HG03066 (cell line): ENCODE measurements around the gene NTM.

Experiments
- ATAC-seq: cut with Tn5 transposase; IDR thresholded peaks from one replicate; pipeline ENCODE4 v1.9.1; 2021; ENCODE audit warnings: low read depth; ENCODE audit not compliant: unreplicated experiment

NTM gene

DNA sequence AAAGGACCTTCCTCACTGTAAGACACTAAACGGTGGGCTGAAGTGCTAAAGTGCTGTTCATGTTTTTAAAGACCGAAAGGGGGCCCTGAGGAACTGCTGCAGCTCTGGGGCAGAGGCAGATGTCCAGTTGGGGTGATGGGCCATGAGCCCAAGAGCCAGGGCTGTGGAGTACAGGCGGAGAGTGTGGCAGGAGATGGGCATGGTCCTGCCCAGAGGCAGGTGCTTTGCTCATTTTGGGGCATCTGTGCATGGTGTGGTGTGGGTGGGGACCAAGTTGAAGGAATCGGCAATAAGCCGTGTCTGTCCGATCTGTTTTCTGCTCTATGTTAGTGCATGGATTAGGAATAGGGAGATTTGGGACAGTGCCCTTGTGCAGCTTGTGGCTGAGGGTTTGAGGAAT, 258.3 kb downstream of the NTM start:
- no peak for ATAC-seq

DNA sequence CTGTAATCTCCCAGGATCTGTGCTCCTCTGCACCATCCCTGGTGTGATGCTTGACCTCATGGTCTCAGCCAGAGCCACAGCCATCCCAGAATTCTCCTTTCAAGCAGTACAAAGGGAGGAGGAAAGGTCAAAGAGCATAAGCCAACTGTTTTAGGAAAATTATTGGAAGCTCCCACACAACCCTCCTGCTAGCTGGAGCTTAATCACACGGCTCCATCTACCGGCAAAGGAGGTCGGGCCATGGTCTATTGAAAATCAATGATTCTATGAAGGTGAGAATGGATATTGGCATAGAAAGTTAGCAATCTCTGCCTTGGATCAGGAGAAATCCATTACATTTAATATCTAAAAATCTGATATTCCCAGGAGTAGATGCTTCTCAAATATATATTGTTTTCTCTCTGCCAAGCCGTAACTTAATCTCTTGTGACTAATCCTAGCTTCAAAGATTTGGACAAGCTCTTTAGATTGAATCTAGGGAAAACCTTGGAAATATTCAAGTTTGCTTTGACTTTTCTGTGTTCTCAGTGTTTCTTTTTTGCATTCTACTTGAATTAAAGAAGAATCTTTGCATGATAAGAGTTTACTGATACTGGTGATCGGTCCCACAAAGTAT, 259.6 kb downstream of the NTM start:
- no peak for ATAC-seq

GRCh38 chr11:131632971-131633370, 262.6 kb downstream of the NTM start:
- no peak for ATAC-seq

DNA sequence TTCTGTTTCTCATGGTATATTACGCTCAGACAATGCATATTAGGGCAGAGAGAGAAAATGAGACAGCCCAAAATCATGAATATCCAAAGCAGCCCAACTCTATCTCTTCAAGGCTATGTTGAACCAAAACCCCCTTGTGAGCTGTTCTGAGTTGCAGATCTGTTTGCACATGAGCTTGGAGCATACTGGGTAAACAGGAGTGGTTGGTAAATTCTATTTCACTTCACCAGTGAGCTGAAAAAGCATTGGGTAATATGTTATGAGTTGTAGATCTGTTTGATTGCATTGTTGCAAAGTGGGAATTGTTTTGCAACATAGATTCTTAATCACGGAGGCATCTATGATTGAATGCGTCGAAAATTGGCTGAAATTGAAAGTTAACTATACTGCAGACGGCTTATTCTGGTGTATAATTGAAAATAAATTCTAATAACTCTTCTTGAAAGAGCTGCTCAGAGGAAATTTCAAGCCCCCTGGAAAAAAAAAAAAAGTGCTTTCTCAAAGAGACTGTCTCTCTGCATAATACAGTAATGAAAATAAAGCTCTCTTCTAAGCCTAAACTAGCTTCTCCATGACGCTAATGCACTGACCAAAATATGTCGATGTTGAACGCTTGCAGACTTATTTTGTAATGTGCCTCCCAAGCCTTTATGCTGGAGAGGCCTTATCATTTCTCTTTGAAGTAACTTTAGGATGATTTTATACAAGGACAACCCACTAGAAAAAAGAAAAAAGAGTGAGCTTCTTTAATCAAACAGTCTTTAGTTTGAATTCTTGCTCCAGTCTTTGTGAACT, 263.7 kb downstream of the NTM start:
- no peak for ATAC-seq

DNA sequence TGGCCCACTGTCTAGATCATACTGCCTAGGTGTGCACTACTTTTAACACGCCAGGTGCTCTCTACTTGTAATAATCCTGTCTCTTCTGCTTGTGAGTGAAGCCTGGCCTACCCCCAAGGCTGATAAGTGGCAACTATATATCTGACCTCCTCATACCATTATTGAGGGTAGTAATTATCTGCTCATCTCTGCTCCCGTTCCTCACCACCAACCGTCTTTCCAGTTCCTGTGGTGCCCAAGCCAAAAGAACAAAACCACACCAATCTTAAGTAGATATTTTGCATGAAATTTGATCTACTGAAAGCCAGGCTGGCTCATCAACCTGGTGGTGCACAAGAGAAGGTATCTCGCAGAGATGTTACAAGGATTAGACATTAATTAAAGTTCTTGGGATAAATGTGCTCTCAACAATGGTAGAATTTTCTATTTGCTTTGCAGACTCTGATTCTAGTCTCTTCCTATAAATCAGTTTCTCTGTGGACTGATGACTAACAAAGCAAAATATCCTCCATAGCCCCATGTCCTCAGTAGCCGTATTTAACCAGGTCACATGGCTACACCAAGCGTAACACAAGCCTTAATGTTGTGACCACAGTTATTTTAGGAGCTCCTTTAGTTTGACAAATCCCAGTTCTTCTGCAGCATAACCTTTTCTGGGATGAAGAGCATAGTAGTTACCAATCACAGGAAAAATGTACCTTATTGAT, 267.2 kb downstream of the NTM start:
- ATAC-seq = no peak

- ATAC-seq = no peak
Observed at GRCh38 chr11:131638889-131639288, 268.5 kb downstream of the NTM start.

DNA sequence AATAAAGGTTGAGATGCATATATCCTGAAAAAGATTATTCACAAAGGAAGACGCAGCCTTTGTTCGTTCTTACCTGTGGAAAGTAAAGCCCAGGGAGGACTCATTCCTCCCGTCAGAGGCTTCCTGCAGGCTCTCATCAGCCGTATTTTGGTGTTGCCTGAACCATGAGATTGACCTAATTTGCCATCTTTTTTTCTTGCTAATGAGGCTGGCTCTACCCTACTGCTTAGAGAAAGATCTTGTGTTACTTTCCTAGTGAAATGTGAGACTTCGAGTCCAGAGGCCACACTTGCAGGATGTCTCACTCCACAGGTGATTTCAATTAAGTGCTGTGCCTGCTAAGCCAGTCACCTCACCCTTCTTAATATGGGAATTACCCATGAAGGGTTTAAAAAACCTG, 269.9 kb downstream of the NTM start:
- ATAC-seq = no peak

GRCh38 chr11:131642756-131643531, 272.5 kb downstream of the NTM start:
- ATAC-seq = no peak

GRCh38 chr11:131644204-131644795, 273.9 kb downstream of the NTM start:
- ATAC-seq = no peak

- ATAC-seq = no peak
Observed at GRCh38 chr11:131645237-131645636, 274.8 kb downstream of the NTM start.

- ATAC-seq = no peak
Observed at GRCh38 chr11:131649856-131650255, 279.4 kb downstream of the NTM start.

GRCh38 chr11:131652231-131652630, 281.8 kb downstream of the NTM start:
- ATAC-seq = no peak

DNA sequence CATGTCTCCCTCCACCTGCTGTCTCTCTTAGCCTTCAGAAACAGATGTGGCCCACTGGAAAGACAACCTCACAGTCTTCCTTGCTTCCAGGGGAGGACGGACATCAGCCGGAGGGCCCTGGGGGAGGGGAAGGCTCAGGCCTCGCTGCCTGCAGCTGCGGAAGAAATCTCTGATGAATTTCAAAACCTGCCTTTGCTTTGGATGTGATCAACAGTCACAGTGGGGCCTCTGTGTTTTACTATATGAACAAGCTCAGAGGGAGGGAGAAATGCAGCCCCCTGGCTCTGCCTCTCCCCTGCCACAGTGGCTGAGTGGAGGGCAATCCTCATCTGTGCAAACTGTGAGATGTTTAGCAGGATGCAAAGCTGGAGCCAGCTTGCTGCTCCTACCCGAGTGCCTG, 282.8 kb downstream of the NTM start:
- no peak for ATAC-seq

GRCh38 chr11:131654849-131655248, 284.4 kb downstream of the NTM start:
- ATAC-seq = no peak

DNA sequence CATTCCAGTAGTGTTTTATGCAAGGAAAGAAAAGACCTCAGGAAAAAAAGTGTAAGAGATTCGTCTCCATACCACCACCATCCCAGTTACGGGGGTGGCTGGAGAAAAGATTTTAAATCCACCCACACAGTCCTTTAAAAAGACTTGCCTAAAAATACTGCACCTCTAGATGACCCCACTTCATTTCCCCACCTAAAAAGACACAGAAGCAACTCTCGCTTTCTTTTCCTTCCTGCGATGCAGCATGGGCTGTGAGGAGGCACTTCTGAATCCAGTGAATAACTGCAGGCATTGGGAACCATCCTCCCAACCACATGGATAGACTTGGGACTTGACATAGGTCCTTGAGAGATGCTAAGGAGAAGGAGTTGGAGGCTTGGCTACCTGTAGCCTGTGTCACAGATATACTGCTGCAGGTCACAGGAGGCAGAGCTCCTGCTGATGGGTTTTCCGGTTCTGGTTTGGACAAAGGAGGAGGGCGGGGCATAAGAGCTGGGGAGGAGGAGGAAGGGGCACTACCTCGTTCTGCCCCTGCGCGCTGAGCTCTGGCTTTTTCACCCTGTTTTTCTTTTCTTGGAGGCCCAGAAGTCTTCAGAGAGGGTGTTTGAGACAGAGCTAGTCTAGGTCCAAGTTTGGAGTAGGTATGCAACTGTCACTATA, 285.9 kb downstream of the NTM start:
- no peak for ATAC-seq

DNA sequence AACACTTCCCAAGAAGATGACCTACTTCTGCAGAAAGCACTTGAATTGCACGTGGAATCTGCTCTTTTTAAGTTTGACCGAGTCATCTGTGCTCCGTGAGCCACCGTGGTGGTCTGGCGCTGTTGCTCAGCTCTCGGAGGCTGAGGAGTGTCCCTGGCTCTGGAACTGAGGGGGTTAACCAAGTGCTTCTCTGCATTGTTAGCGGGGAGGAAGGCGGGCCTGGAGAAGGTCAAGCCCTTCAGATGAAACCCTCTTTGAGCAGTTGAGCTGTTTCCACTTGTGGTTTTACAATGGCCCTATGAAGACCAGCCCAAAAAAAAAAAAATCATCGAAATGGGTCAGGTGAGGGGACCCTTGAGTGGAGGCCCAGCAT, 286.4 kb downstream of the NTM start:
- no peak for ATAC-seq

DNA sequence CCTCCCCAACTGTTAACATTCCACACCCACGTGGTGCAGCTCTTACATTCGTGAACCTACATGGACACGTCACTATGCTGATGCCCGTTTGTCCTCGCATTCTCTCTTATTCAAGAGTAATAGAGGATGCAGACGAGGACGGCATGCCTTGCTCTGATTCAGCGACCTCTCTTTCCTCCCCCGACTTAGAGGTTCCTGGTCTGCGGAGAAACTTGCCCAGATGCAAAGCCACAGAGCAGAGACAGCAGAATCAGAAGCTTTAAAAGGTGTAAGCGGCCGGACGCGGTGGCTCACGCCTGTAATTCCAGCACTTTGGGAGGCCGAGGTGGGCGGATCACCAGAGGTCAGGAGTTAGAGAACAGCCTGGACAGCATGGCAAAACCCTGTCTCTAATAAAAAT, 288.0 kb downstream of the NTM start:
- no peak for ATAC-seq

- no peak for ATAC-seq
Observed at GRCh38 chr11:131658952-131659351, 288.5 kb downstream of the NTM start.

DNA sequence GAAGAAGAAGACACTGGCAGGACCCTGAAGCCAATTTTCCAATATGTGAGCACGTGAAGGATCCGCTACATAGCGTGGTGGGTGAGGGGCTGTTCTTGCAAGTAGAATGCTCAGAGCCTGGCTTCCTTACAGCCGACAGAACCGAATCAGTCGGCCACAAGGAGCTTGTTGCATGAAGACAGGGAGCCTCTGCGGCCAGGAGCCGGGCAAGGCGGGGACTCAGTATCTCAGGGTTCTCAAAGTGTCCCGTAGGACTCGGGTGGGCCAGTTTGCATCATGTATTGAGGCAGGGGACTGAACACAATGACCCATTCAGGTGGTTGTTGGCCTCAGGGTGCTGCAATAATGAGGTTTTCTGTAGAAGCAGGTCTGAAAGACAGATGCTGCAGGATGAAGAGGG, 289.5 kb downstream of the NTM start:
- ATAC-seq = no peak

- no peak for ATAC-seq
Observed at GRCh38 chr11:131661132-131661531, 290.7 kb downstream of the NTM start.
